Midbrain (tissue), 1 donor: Measurements from ENCODE around the gene ABLIM2.

Experiments
- DNase-seq: peaks from one replicate; lab custom pipeline; 2025; lab: John Stamatoyannopoulos, UW

ABLIM2 gene

GRCh38 chr4:8070736-8071718 is 87.6 kb downstream of the ABLIM2 start:
- DNase-seq = no peak

GRCh38 chr4:8069102-8069752 is 89.4 kb downstream of the ABLIM2 start:
- DNase-seq = no peak

GRCh38 chr4:8067945-8068896 is 90.4 kb downstream of the ABLIM2 start:
- DNase-seq = no peak

GRCh38 chr4:8067274-8067936 is 91.2 kb downstream of the ABLIM2 start:
- no peak for DNase-seq

- DNase-seq = no peak
Measured at GRCh38 chr4:8066336-8066931, 92.2 kb downstream of the ABLIM2 start.

- no peak for DNase-seq
Measured at GRCh38 chr4:8063974-8064563, 94.5 kb downstream of the ABLIM2 start.

GRCh38 chr4:8061573-8061972 is 97.0 kb downstream of the ABLIM2 start:
- DNase-seq = no peak

GRCh38 chr4:8061145-8061544 is 97.5 kb downstream of the ABLIM2 start:
- no peak for DNase-seq

- no peak for DNase-seq
Measured at GRCh38 chr4:8060632-8061031, 98.0 kb downstream of the ABLIM2 start.

- DNase-seq = no peak
Measured at GRCh38 chr4:8058031-8058479, 100.6 kb downstream of the ABLIM2 start.

- no peak for DNase-seq
Measured at GRCh38 chr4:8055206-8055605, 103.4 kb downstream of the ABLIM2 start.

GRCh38 chr4:8053688-8054449 is 104.7 kb downstream of the ABLIM2 start:
- no peak for DNase-seq

- no peak for DNase-seq
Measured at GRCh38 chr4:8052160-8052691, 106.4 kb downstream of the ABLIM2 start.

- no peak for DNase-seq
Measured at GRCh38 chr4:8051644-8052043, 107.0 kb downstream of the ABLIM2 start.

- peak; percentile 78 for DNase-seq
Measured at GRCh38 chr4:8050555-8051206, 107.9 kb downstream of the ABLIM2 start.

- DNase-seq = no peak
Measured at GRCh38 chr4:8050180-8050554, 108.4 kb downstream of the ABLIM2 start.

GRCh38 chr4:8048856-8049676 is 109.5 kb downstream of the ABLIM2 start:
- no peak for DNase-seq
